ENCODE results near the gene TPRX2.

DNA sequence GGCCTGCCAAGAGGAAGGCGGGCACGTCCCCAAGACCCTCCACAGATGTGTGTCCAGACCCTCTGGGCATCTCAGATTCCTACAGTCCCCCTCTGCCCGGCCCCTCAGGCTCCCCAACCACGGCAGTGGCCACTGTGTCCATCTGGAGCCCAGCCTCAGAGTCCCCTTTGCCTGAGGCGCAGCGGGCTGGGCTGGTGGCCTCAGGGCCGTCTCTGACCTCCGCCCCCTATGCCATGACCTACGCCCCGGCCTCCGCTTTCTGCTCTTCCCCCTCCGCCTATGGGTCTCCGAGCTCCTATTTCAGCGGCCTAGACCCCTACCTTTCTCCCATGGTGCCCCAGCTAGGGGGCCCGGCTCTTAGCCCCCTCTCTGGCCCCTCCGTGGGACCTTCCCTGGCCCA is 19.6 kb upstream of the TPRX2 start:
- TF ChIP-seq CTCF (IDR thresholded peaks at IDR 0.05): no peak
- TF ChIP-seq POLR2A (IDR thresholded peaks at IDR 0.05): no peak
- TF ChIP-seq POLR2AphosphoS5 (IDR thresholded peaks at IDR 0.05): no peak
